Liver (tissue), 9 donors: ENCODE data around the gene FBN2. TPM values are rescaled to one million over a fixed set of nuclear protein-coding genes. Genes with fewer than 3 reads are reported as not detected.

Source experiments
- DNase-seq: peaks from one replicate; pipeline ENCODE4 v3.0.0-alpha.2; 2017; ENCODE audit warnings: low spot score
- H3K27ac ChIP-seq, 2 donors: one replicate each; pipeline ENCODE4 v1.7.0; 2013; ENCODE audit warnings: inconsistent platforms in 2 of 2, low read length in 2 of 2, control low read depth in 1 of 2, low read depth in 1 of 2, mild to moderate bottlenecking in 1 of 2
- H3K27me3 ChIP-seq, 4 donors: one replicate each; pipeline versions ENCODE4 v1.6.1 to v1.7.0; 2013; ENCODE audit warnings: low read length in 3 of 4, inconsistent platforms in 1 of 4, mild to moderate bottlenecking in 1 of 4, moderate library complexity in 1 of 4; ENCODE audit not compliant: control insufficient read depth in 4 of 4, insufficient read depth in 4 of 4
- H3K36me3 ChIP-seq, 4 donors: one replicate each; pipeline versions ENCODE4 v1.6.1 to v1.7.0; 2013; ENCODE audit warnings: low read length in 3 of 4, mild to moderate bottlenecking in 3 of 4, low read depth in 1 of 4, moderate library complexity in 1 of 4; ENCODE audit not compliant: control insufficient read depth in 4 of 4, insufficient read depth in 3 of 4
- H3K4me1 ChIP-seq, 4 donors: one replicate each; pipeline versions ENCODE4 v1.6.1 to v1.7.0; 2013; ENCODE audit warnings: low read length in 3 of 4, mild to moderate bottlenecking in 3 of 4, moderate library complexity in 1 of 4; ENCODE audit not compliant: control insufficient read depth in 4 of 4, insufficient read depth in 4 of 4
- H3K4me3 ChIP-seq, 3 donors: one replicate each; pipeline versions ENCODE4 v1.6.1 to v1.7.0; 2013; ENCODE audit warnings: low read length in 3 of 3, control low read depth in 1 of 3, low read depth in 1 of 3, mild to moderate bottlenecking in 1 of 3
- H3K9ac ChIP-seq, 2 donors: one replicate each; pipeline ENCODE4 v1.7.0; 2013; ENCODE audit warnings: low read length in 2 of 2, mild to moderate bottlenecking in 2 of 2, moderate library complexity in 2 of 2, control low read depth in 1 of 2, low read depth in 1 of 2
- H3K9me3 ChIP-seq, 4 donors: one replicate each; pipeline versions ENCODE4 v1.6.1 to v1.7.0; 2013; ENCODE audit warnings: low read length in 3 of 4; ENCODE audit not compliant: control insufficient read depth in 4 of 4
- ATF3 ChIP-seq: IDR thresholded peaks from 2 replicates; pipeline ENCODE4 v1.6.1; 2016; ENCODE audit warnings: antibody characterized with exemption
- CTCF ChIP-seq: fragments of 150-350 bp; IDR thresholded peaks from 2 replicates; pipeline ENCODE4 v1.5.1; 2017; ENCODE audit warnings: improper control_type of control experiment, low read depth, low read length; ENCODE audit not compliant: missing input control
- EGR1 ChIP-seq, 2 donors: IDR thresholded peaks; 2 replicates each; pipeline ENCODE4 v1.6.1; 2016 to 2018; ENCODE audit warnings: antibody characterized with exemption in 2 of 2, low read depth in 2 of 2
- FOXA1 ChIP-seq: IDR thresholded peaks from 2 replicates; pipeline ENCODE4 v1.6.1; 2016; ENCODE audit warnings: antibody characterized with exemption
- FOXA2 ChIP-seq: IDR thresholded peaks from 2 replicates; pipeline ENCODE4 v1.6.1; 2016; ENCODE audit warnings: antibody characterized with exemption
- HNF4A ChIP-seq, 2 donors: conservative IDR thresholded peaks; 2 replicates each; pipeline ENCODE4 v1.6.1; 2016; ENCODE audit warnings: antibody characterized with exemption in 2 of 2, mild to moderate bottlenecking in 2 of 2
- HNF4G ChIP-seq: IDR thresholded peaks from 2 replicates; pipeline ENCODE4 v1.6.1; 2016; ENCODE audit warnings: antibody characterized with exemption
- JUND ChIP-seq, 2 donors: IDR thresholded peaks; 2 replicates each; pipeline ENCODE4 v1.6.1; 2016; ENCODE audit warnings: antibody characterized with exemption in 2 of 2
- MAX ChIP-seq: IDR thresholded peaks from 2 replicates; pipeline ENCODE4 v1.6.1; 2016; ENCODE audit warnings: antibody characterized with exemption
- NR2F2 ChIP-seq: IDR thresholded peaks from 2 replicates; pipeline ENCODE4 v1.6.1; 2016; ENCODE audit warnings: antibody characterized with exemption
- RAD21 ChIP-seq, 2 donors: IDR thresholded peaks; 2 replicates each; pipeline ENCODE4 v1.6.1; 2016; ENCODE audit warnings: antibody characterized with exemption in 2 of 2, mild to moderate bottlenecking in 2 of 2
- REST ChIP-seq: IDR thresholded peaks from 2 replicates; pipeline ENCODE4 v1.6.1; 2016; ENCODE audit warnings: antibody characterized with exemption, mild to moderate bottlenecking
- RXRA ChIP-seq, 2 donors: IDR thresholded peaks; 2 replicates each; pipeline ENCODE4 v1.6.1; 2017 to 2018; ENCODE audit warnings: antibody characterized with exemption in 2 of 2, mild to moderate bottlenecking in 1 of 2
- SP1 ChIP-seq: IDR thresholded peaks from 2 replicates; pipeline ENCODE4 v1.6.1; 2018; ENCODE audit warnings: antibody characterized with exemption, mild to moderate bottlenecking
- TAF1 ChIP-seq: conservative IDR thresholded peaks from 2 replicates; pipeline ENCODE4 v1.6.1; 2016; ENCODE audit warnings: antibody characterized with exemption, mild to moderate bottlenecking
- YY1 ChIP-seq: IDR thresholded peaks from 2 replicates; pipeline ENCODE4 v1.6.1; 2016; ENCODE audit warnings: antibody characterized with exemption, mild to moderate bottlenecking
- ZBTB33 ChIP-seq: IDR thresholded peaks from 2 replicates; pipeline ENCODE4 v1.6.1; 2016; ENCODE audit warnings: antibody characterized with exemption
- WGBS: extraction: QIAGEN DNeasy Blood & Tissue Kit; methylation state at CpG from one replicate; pipeline ENCODE4 v1.1.7; 2013; 5-methylcytosine and 5-hydroxymethylcytosine counted together
- polyA plus RNA-seq, 2 donors: library from polyadenylated mRNA; stranded (reverse) in 1 of 2; unstranded in 1 of 2; fragments of 200-250 nt in 1 of 2; fragments of >200 nt in 1 of 2; fragmentation: Nextera tagmentation in 1 of 2; extraction: Ambion mirVana in 1 of 2; gene quantifications; one replicate each; pipeline versions ENCODE4 v1.2.1 to v1.2.3, GENCODE V29; 2013 to 2015
- total RNA-seq, 2 donors: library from RNA; depleted of rRNA; stranded (reverse); fragments of >200 nt; gene quantifications; one replicate each; pipeline ENCODE4 v1.2.3, GENCODE V29; 2014
- donor health status: healthy.
- donor health status: healthy.
- donor health status: healthy.
- donor health status: healthy.
- donor health status: healthy.

FBN2 gene
- total and polyA plus RNA-seq, 4 donors = 0.08 to 4.1 (median 0.47) TPM

- 77% methylated on average over 5 of the region's 5 CpGs for WGBS
- no peak overlapping the region for H3K27ac ChIP-seq
- no peak overlapping the region for H3K9ac ChIP-seq
- peaks cover 0 to 5% (median 0%) of the 10 kb centered on the region in 4 donors for H3K27me3 ChIP-seq
- no peaks in the 10 kb centered on the region for H3K36me3 ChIP-seq
- TF ChIP-seq JUND (IDR thresholded peaks at IDR 0.05) (no peak), EGR1 (IDR thresholded peaks at IDR 0.05; ENCODE audit: low read depth in 2 of 2) (no peak), ZBTB33 (no peak), FOXA1 (no peak), YY1 (no peak), RAD21 (IDR thresholded peaks at IDR 0.05) (no peak), HNF4G (no peak), REST (no peak), SP1 (no peak), HNF4A (conservative IDR thresholded peaks at IDR 0.05) (no peak), ATF3 (no peak), CTCF (no peak), MAX (no peak), NR2F2 (no peak), RXRA (IDR thresholded peaks at IDR 0.05) (no peak), FOXA2 (no peak), TAF1 (no peak)
- no peak for DNase-seq
- no peaks in the 10 kb centered on the region for H3K4me1 ChIP-seq
- no peak overlapping the region for H3K4me3 ChIP-seq
- H3K9me3 ChIP-seq = no peaks in the 10 kb centered on the region
Measured at GRCh38 chr5:128273736-128274135, 264.3 kb downstream of the FBN2 start.
